ENCODE data around the gene FASTKD2.

Gene FASTKD2

DNA sequence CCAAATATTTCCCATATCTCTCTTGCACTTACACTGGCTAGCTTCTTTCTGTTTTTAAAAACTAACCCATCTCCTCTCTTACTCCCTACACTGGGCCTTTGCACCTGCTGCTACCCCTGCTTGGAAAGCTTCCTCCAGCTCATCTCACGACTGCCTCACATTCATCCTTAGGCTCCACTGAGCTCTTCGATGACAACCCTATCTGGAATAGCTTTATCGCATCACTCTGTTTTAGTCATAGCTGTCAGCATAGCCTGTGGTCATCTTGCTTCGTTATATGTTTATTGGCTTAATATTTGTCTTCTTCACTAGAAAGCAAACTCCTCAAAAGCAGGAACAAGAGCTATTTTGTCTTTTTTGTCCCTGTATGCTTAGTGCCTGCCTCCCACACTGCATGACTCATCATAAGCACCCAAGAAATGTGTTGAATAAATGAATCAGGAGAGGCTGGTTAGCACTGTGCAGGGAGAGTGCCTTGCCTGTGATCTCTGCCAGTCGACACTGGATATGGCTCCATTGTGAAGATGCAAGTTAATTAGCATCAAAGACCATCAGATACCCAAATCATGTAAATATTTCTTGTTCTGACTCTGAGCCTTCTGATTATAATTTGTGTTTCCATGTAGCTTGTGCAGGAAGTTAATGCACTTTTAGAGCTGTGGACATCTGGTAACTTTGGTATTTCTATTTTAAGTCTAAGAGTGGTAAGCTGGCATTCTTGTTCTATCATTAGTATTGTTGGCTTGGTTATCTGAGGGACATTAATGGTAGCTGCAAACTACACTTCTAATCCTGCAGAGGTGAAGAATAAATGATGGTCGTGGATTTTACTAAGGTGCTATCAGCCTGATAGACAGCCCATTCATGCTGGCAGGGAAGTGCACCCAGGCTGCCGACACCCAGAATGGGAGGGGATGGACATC lies 36.9 kb upstream of the FASTKD2 start:
- Histone ChIP-seq H3K27me3 (ENCODE audit: insufficient read depth, low read length, poor library complexity) (no peaks in the 10 kb centered on the region), H3K9ac (ENCODE audit: low read depth, low read length) (no peak overlapping the region), H4K20me1 (ENCODE audit: insufficient read depth, low read length) (no peaks in the 10 kb centered on the region), H2AFZ (ENCODE audit: low read depth, low read length) (no peak overlapping the region), H3K4me3 (ENCODE audit: low read depth in 1 of 2, low read length in 2 of 2) (no peak overlapping the region), H3K36me3 (ENCODE audit: insufficient read depth, low read length) (no peaks in the 10 kb centered on the region), H3K79me2 (ENCODE audit: insufficient read depth, low read length) (no peaks in the 10 kb centered on the region), H3K9me3 (ENCODE audit: insufficient read depth, low read length, severe bottlenecking) (no peaks in the 10 kb centered on the region), H3K4me1 (ENCODE audit: insufficient read depth, low read length) (no peaks in the 10 kb centered on the region), H3K27ac (ENCODE audit: low read length) (no peak overlapping the region), H3K4me2 (ENCODE audit: insufficient read depth, low read length) (no peak overlapping the region)
- no peak for TF ChIP-seq EZH2 (IDR thresholded peaks at IDR 0.05; ENCODE audit: borderline replicate concordance, low read depth, low read length, severe bottlenecking)
- TF ChIP-seq, protein P1, sequence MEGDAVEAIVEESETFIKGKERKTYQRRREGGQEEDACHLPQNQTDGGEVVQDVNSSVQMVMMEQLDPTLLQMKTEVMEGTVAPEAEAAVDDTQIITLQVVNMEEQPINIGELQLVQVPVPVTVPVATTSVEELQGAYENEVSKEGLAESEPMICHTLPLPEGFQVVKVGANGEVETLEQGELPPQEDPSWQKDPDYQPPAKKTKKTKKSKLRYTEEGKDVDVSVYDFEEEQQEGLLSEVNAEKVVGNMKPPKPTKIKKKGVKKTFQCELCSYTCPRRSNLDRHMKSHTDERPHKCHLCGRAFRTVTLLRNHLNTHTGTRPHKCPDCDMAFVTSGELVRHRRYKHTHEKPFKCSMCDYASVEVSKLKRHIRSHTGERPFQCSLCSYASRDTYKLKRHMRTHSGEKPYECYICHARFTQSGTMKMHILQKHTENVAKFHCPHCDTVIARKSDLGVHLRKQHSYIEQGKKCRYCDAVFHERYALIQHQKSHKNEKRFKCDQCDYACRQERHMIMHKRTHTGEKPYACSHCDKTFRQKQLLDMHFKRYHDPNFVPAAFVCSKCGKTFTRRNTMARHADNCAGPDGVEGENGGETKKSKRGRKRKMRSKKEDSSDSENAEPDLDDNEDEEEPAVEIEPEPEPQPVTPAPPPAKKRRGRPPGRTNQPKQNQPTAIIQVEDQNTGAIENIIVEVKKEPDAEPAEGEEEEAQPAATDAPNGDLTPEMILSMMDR (IDR thresholded peaks at IDR 0.05; ENCODE audit: borderline replicate concordance, extremely low read depth, low read length, poor library complexity, severe bottlenecking), result no peak
- ATAC-seq (ENCODE audit: insufficient read depth, low read depth), result no peak
- DNase-seq, result no peak

DNA sequence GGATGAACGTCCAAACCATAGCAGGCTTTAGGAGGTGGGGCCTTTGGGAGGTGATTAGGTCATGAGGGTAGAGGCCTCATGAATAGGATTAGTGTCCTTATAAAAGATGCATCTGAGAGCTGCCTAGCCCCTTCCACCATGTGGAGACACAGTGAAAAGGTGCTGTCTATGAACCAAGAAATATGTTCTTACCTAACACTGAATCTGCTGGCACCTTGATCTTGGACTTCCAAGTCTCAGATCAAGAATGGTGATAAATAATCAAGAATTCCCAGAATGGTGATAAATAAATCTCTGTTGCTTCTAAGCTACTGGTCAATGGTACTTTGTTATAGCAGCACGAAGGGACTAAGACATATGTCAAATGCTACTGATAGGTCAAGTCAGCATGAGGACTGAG lies 32.1 kb upstream of the FASTKD2 start:
- H3K79me2 ChIP-seq (ENCODE audit: insufficient read depth, low read length), result no peaks in the 10 kb centered on the region
- H3K4me2 ChIP-seq (ENCODE audit: insufficient read depth, low read length), result no peak overlapping the region
- no peak overlapping the region for H3K9ac ChIP-seq (ENCODE audit: low read depth, low read length)
- H3K4me3 ChIP-seq (ENCODE audit: low read depth in 1 of 2, low read length in 2 of 2), result no peak overlapping the region
- TF ChIP-seq, protein P1 (IDR thresholded peaks at IDR 0.05; ENCODE audit: borderline replicate concordance, extremely low read depth, low read length, poor library complexity, severe bottlenecking), result no peak
- TF ChIP-seq EZH2 (IDR thresholded peaks at IDR 0.05; ENCODE audit: borderline replicate concordance, low read depth, low read length, severe bottlenecking), result no peak
- H3K27ac ChIP-seq (ENCODE audit: low read length), result no peak overlapping the region
- no peak for DNase-seq
- no peaks in the 10 kb centered on the region for H3K4me1 ChIP-seq (ENCODE audit: insufficient read depth, low read length)
- no peaks in the 10 kb centered on the region for H3K27me3 ChIP-seq (ENCODE audit: insufficient read depth, low read length, poor library complexity)
- ATAC-seq (ENCODE audit: insufficient read depth, low read depth), result no peak
- no peak overlapping the region for H2AFZ ChIP-seq (ENCODE audit: low read depth, low read length)
- H3K9me3 ChIP-seq (ENCODE audit: insufficient read depth, low read length, severe bottlenecking), result no peaks in the 10 kb centered on the region
- H3K36me3 ChIP-seq (ENCODE audit: insufficient read depth, low read length), result no peaks in the 10 kb centered on the region
- H4K20me1 ChIP-seq (ENCODE audit: insufficient read depth, low read length), result no peaks in the 10 kb centered on the region

DNA sequence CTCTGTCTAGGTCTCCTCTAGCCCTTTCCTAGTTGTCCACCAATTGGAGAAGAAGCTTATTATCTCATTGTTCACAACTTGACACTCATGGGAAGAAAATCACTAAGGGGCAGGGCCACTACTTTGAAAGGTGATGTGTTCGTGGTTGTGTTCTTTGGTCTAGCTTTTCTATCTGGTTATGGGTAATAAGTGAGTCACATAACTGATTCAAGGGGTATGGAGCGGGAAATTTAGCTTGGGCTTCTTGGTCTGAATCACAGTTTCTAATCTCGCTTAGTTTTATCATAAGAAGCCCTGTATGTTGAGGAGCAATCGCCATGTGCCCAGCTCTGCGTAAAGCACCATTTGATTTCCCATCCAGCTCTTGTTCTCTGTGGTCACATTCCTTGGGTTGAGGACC lies 28.5 kb upstream of the FASTKD2 start:
- DNase-seq, result no peak
- Histone ChIP-seq H3K9ac (ENCODE audit: low read depth, low read length) (no peak overlapping the region), H3K9me3 (ENCODE audit: insufficient read depth, low read length, severe bottlenecking) (no peaks in the 10 kb centered on the region), H3K4me2 (ENCODE audit: insufficient read depth, low read length) (no peak overlapping the region), H4K20me1 (ENCODE audit: insufficient read depth, low read length) (no peaks in the 10 kb centered on the region), H3K79me2 (ENCODE audit: insufficient read depth, low read length) (no peaks in the 10 kb centered on the region), H3K4me1 (ENCODE audit: insufficient read depth, low read length) (no peaks in the 10 kb centered on the region), H3K4me3 (ENCODE audit: low read depth in 1 of 2, low read length in 2 of 2) (no peak overlapping the region), H3K27ac (ENCODE audit: low read length) (no peak overlapping the region), H2AFZ (ENCODE audit: low read depth, low read length) (no peak overlapping the region), H3K27me3 (ENCODE audit: insufficient read depth, low read length, poor library complexity) (no peaks in the 10 kb centered on the region), H3K36me3 (ENCODE audit: insufficient read depth, low read length) (no peaks in the 10 kb centered on the region)
- no peak for ATAC-seq (ENCODE audit: insufficient read depth, low read depth)
- TF ChIP-seq, protein P1 (IDR thresholded peaks at IDR 0.05; ENCODE audit: borderline replicate concordance, extremely low read depth, low read length, poor library complexity, severe bottlenecking), result no peak
- no peak for TF ChIP-seq EZH2 (IDR thresholded peaks at IDR 0.05; ENCODE audit: borderline replicate concordance, low read depth, low read length, severe bottlenecking)
